ENCODE measurements around the gene NT5DC2. TPM values are rescaled to one million over a fixed set of nuclear protein-coding genes. Genes with fewer than 3 reads are reported as not detected.

NT5DC2 gene
- total and polyA plus RNA-seq, 10 of the 15 experiments (the other 5 are each of a cell fraction or from before 2014, with no cell fraction given): 21.6 to 135 (median 66.8) TPM

DNA sequence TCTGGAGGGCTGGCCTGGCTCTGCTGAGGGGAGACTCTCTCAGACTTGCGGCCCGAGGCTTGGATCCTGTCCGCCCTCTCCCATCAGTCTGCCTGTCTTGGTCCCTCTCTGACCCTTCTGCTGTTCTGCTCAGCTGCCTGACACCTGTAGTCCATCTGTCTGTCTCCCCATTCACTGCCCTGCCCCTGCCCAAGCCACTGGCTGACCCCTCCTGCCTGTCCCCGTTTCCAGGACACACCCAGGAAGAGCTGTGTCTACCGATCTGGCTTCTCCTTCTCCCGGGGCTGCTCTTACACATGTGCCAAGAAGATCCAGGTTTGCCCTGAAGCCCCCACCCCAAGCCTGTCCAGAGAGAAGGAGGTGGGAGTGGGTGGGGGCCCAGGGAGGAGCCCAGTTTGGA, 18.5 kb downstream of the NT5DC2 start:
- Histone ChIP-seq H3K9me3 (replicated peaks; ENCODE audit: control insufficient read depth, insufficient read depth, low read length) (no peaks in the 10 kb centered on the region), H3K4me3 (no peak overlapping the region), H3K27me3 (replicated peaks in 1 of 2; ENCODE audit: control insufficient read depth in 2 of 2, insufficient read depth in 2 of 2, low read length in 1 of 2) (no peaks in the 10 kb centered on the region; a peak in 2 of 4 replicates), H3K27ac (ENCODE audit: control insufficient read depth, insufficient read depth) (no peak overlapping the region), H2AFZ (ENCODE audit: control insufficient read depth, low read depth, low read length) (no peak overlapping the region), H3K4me1 (ENCODE audit: control insufficient read depth, insufficient read depth, low read length) (no peaks in the 10 kb centered on the region), H3K4me2 (ENCODE audit: control insufficient read depth, insufficient read depth) (no peak overlapping the region), H3K79me2 (ENCODE audit: control insufficient read depth, insufficient read depth, low read length) (no peaks in the 10 kb centered on the region), H3K9ac (ENCODE audit: control insufficient read depth, insufficient read depth, low read length) (no peak overlapping the region), H3K36me3 (ENCODE audit: control insufficient read depth in 2 of 2, insufficient read depth in 2 of 2, low read length in 1 of 2) (no peaks in the 10 kb centered on the region), H4K20me1 (ENCODE audit: control insufficient read depth, insufficient read depth) (no peaks in the 10 kb centered on the region)
- DNase-seq (ENCODE audit: low read depth, low spot score): no peak
- in situ Hi-C loops (cut with MboI): no loop called here
- ChIA-PET SMC1A (ENCODE audit: uncharacterized antibody, unreplicated experiment) (no interaction called here), POLR2A (no interaction called here), RAD21 (ENCODE audit: unreplicated experiment) (no interaction called here), CTCF (no interaction called here)
- no peak for FAIRE-seq
- ATAC-seq: no peak
- no TSS peak for BruUV-seq (replicated peaks)
- TF ChIP-seq GABPA (IDR thresholded peaks at IDR 0.05; ENCODE audit: low read depth) (no peak), BRCA1 (IDR thresholded peaks at IDR 0.05; ENCODE audit: low read depth, low read length) (no peak), NR2C1 (IDR thresholded peaks at IDR 0.05) (no peak), PBX3 (IDR thresholded peaks at IDR 0.05; ENCODE audit: insufficient replicate concordance, low read depth, low read length) (no peak), MYB (IDR thresholded peaks at IDR 0.05; ENCODE audit: borderline replicate concordance, low read depth, low read length) (no peak), TCF12 (IDR thresholded peaks at IDR 0.05; ENCODE audit: low read depth, low read length) (no peak), NFYA (IDR thresholded peaks at IDR 0.05; ENCODE audit: borderline replicate concordance, low read depth, low read length) (no peak), STAT3 (IDR thresholded peaks at IDR 0.05; ENCODE audit: low read depth, low read length) (no peak), NFYB (IDR thresholded peaks at IDR 0.05; ENCODE audit: insufficient read depth, low read depth, low read length) (no peak), POU2F2 (IDR thresholded peaks at IDR 0.05; ENCODE audit: borderline replicate concordance, low read depth, low read length) (no peak), SMARCA5 (IDR thresholded peaks at IDR 0.05) (no peak), ZNF384 (IDR thresholded peaks at IDR 0.05; ENCODE audit: borderline replicate concordance, low read depth, low read length) (no peak), TBL1XR1 (IDR thresholded peaks at IDR 0.05; ENCODE audit: low read depth, low read length) (no peak), RCOR1 (conservative IDR thresholded peaks at IDR 0.05; ENCODE audit: low read depth, low read length) (no peak), SUZ12 (IDR thresholded peaks at IDR 0.05; ENCODE audit: unreplicated experiment) (no peak), POLR2AphosphoS5 (IDR thresholded peaks at IDR 0.05; ENCODE audit: low read length) (no peak)
- TF ChIP-seq, protein P1, sequence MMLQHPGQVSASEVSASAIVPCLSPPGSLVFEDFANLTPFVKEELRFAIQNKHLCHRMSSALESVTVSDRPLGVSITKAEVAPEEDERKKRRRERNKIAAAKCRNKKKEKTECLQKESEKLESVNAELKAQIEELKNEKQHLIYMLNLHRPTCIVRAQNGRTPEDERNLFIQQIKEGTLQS (IDR thresholded peaks at IDR 0.05; ENCODE audit: borderline replicate concordance, extremely low read depth, low read depth, low read length): no peak
- TF ChIP-seq, protein P2, sequence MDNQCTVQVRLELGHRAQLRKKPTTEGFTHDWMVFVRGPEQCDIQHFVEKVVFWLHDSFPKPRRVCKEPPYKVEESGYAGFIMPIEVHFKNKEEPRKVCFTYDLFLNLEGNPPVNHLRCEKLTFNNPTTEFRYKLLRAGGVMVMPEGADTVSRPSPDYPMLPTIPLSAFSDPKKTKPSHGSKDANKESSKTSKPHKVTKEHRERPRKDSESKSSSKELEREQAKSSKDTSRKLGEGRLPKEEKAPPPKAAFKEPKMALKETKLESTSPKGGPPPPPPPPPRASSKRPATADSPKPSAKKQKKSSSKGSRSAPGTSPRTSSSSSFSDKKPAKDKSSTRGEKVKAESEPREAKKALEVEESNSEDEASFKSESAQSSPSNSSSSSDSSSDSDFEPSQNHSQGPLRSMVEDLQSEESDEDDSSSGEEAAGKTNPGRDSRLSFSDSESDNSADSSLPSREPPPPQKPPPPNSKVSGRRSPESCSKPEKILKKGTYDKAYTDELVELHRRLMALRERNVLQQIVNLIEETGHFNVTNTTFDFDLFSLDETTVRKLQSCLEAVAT (IDR thresholded peaks at IDR 0.05): no peak
- intact Hi-C loops (cut with micrococcal nuclease; ENCODE audit: unreplicated experiment): no loop called here
- 42% methylated on average over 6 of the region's 6 CpGs for WGBS (ENCODE audit: insufficient coverage, insufficient replicate concordance, low lambda C conversion rate, missing lambda C conversion rate)
